ENCODE results near the gene DHX34. TPM values are rescaled to one million over a fixed set of nuclear protein-coding genes. Genes with fewer than 3 reads are reported as not detected.

The DHX34 gene
- total and polyA plus RNA-seq, 8 donors = 6.9 to 28.6 (median 10.5) TPM

DNA sequence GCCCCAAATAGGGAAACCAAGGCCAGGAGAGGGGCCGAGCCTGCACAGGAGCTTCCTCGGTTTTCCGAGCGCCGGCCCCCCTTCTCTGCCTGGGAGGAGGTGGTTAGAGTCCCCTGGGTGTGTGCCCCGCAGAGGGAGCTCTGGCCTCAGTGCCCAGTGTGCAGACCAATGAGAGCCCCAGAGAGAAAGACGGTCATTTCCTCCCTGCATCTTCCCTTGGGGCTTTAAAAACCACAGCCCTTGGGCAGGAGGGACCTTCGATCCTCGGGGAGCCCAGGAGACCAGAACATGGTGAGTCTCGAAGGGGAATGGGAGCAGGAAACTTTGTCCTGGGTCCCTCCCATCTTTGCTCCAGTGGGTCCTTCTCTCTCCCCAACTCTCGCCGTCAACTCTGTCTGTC is 39.5 kb upstream of the DHX34 start, which contains the start of gene C5AR1:
C5AR1 (plus strand) TSS at position 254 of the 400 bp plus-strand sequence; CDS start at position 289, 35 bp downstream.
- Histone ChIP-seq H3K4me1 (peaks cover 0 to 17% (median 7%) of the 10 kb centered on the region in 4 donors), H3K9me3 (no peaks in the 10 kb centered on the region), H3K27ac (peak within 1 kb of the TSS in 3 of 5 donors; percentile 13 to 71 (median 65)), H3K4me3 (peak within 1 kb of the TSS in 3 of 4 donors; percentile 9 to 39 (median 34)), H3K27me3 (peaks cover 0 to 28% (median 0%) of the 10 kb centered on the region in 3 donors), H3K36me3 (no peaks in the 10 kb centered on the region)
- no peak for DNase-seq
- WGBS, 5 donors = 41 to 55% (median 45%) methylated on average over 12 of the region's 12 CpGs
- intact Hi-C loops (cut with DNase I; ENCODE audit: low total_unique reads) = loop anchor here (10.0 kb wide), 1 partner anchor 75 kb away; no protein-coding TSS in a partner anchor
- TF ChIP-seq POLR2AphosphoS5 (IDR thresholded peaks at IDR 0.05) (peak in 1 of 3 donors; percentile 33), CTCF (IDR thresholded peaks at IDR 0.05) (no peak), EP300 (IDR thresholded peaks at IDR 0.05) (no peak)

GRCh38 chr19:47310323-47310722 is 38.8 kb upstream of the DHX34 start:
- 84 to 96% (median 87%) methylated on average over 2 of the region's 2 CpGs for WGBS, 5 donors
- H3K4me1 ChIP-seq = peaks cover 0 to 12% (median 5%) of the 10 kb centered on the region in 4 donors
- intact Hi-C loops (cut with DNase I; ENCODE audit: low total_unique reads) = no loop called here
- H3K27me3 ChIP-seq = peaks cover 0 to 28% (median 0%) of the 10 kb centered on the region in 3 donors
- TF ChIP-seq CTCF (IDR thresholded peaks at IDR 0.05) = no peak
- no peak for TF ChIP-seq EP300 (IDR thresholded peaks at IDR 0.05)
- no peak for TF ChIP-seq POLR2A (IDR thresholded peaks at IDR 0.05)
- TF ChIP-seq POLR2AphosphoS5 (IDR thresholded peaks at IDR 0.05) = no peak
- no peak for DNase-seq
- H3K27ac ChIP-seq = peak overlapping the region in 3 of 5 donors; percentile 13 to 71 (median 65)
- no peaks in the 10 kb centered on the region for H3K9me3 ChIP-seq
- H3K4me3 ChIP-seq = peak overlapping the region in 3 of 4 donors; percentile 9 to 39 (median 34)
- H3K36me3 ChIP-seq = no peaks in the 10 kb centered on the region

DNA sequence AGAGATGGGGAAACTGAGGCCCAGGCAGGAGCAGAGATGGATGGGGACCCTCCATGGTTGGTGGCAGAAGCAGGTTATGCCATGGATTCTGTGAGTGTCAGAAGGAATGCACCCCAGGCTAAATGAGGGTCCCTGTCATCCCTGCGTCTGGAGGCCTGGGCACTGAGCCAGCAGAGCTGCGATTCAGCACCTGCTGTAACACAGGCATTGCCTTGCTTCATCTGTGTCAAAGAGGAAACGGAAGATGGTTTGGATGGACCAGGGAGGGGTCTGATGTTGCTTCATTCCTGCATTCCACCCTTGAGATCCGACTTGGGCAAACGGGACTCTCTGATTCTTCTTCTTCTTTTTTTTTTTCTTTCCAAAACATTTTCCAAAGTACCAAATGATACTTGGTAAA is 38.3 kb upstream of the DHX34 start:
- intact Hi-C loops (cut with DNase I; ENCODE audit: low total_unique reads) = no loop called here
- peak overlapping the region in 3 of 4 donors; percentile 9 to 39 (median 34) for H3K4me3 ChIP-seq
- H3K27ac ChIP-seq = peak overlapping the region in 3 of 5 donors; percentile 26 to 71 (median 65)
- peaks cover 0 to 8% (median 3%) of the 10 kb centered on the region in 4 donors for H3K4me1 ChIP-seq
- DNase-seq = peak; percentile 32 to 54
- no peaks in the 10 kb centered on the region for H3K9me3 ChIP-seq
- 35 to 44% (median 39%) methylated on average over 5 of the region's 5 CpGs for WGBS, 5 donors
- TF ChIP-seq CTCF (IDR thresholded peaks at IDR 0.05) (no peak), POLR2AphosphoS5 (IDR thresholded peaks at IDR 0.05) (peak in 2 of 3 donors; percentile 17 to 54)
- H3K36me3 ChIP-seq = no peaks in the 10 kb centered on the region
- H3K27me3 ChIP-seq = peaks cover 0 to 28% (median 0%) of the 10 kb centered on the region in 3 donors

GRCh38 chr19:47312366-47313006 is 36.6 kb upstream of the DHX34 start:
- Histone ChIP-seq H3K27ac (peak overlapping the region in 1 of 5 donors; percentile 7), H3K4me3 (peak overlapping the region in 2 of 4 donors; percentile 34 to 39), H3K9me3 (no peaks in the 10 kb centered on the region), H3K27me3 (peaks cover 0 to 44% (median 0%) of the 10 kb centered on the region in 3 donors), H3K4me1 (peaks cover 0 to 8% (median 4%) of the 10 kb centered on the region in 4 donors), H3K36me3 (no peaks in the 10 kb centered on the region)
- DNase-seq = no peak
- TF ChIP-seq EP300 (IDR thresholded peaks at IDR 0.05) (no peak), POLR2A (IDR thresholded peaks at IDR 0.05) (no peak), POLR2AphosphoS5 (IDR thresholded peaks at IDR 0.05) (no peak), CTCF (IDR thresholded peaks at IDR 0.05) (no peak)
- WGBS, 5 donors = 89 to 92% (median 89%) methylated on average over 5 of the region's 5 CpGs
- intact Hi-C loops (cut with DNase I; ENCODE audit: low total_unique reads) = no loop called here
